HG03045 (cell line): ENCODE data around the gene PPP1R13B.

ENCODE experiments used
- ATAC-seq: cut with Tn5 transposase; IDR thresholded peaks from one replicate; pipeline ENCODE4 v1.9.1; 2021; ENCODE audit warnings: mild to moderate bottlenecking, moderate library complexity; ENCODE audit not compliant: unreplicated experiment

PPP1R13B gene

GRCh38 chr14:103732868-103733620, 114.3 kb downstream of the PPP1R13B start:
- no peak for ATAC-seq

- no peak for ATAC-seq
These were observed 115.2 kb downstream of the PPP1R13B start for GRCh38 chr14:103731916-103732867.

GRCh38 chr14:103731481-103731880, 115.9 kb downstream of the PPP1R13B start:
- no peak for ATAC-seq

GRCh38 chr14:103730490-103731035, 116.8 kb downstream of the PPP1R13B start:
- ATAC-seq: no peak

GRCh38 chr14:103729496-103730448, 117.6 kb downstream of the PPP1R13B start:
- ATAC-seq: no peak

- ATAC-seq: no peak
These were observed 118.7 kb downstream of the PPP1R13B start for GRCh38 chr14:103728721-103729120.

- no peak for ATAC-seq
These were observed 119.2 kb downstream of the PPP1R13B start for GRCh38 chr14:103728141-103728540.

GRCh38 chr14:103727313-103727980, 119.9 kb downstream of the PPP1R13B start:
- no peak for ATAC-seq

- ATAC-seq: no peak
These were observed 120.9 kb downstream of the PPP1R13B start for GRCh38 chr14:103726474-103726873.

GRCh38 chr14:103725739-103726395, 121.5 kb downstream of the PPP1R13B start:
- ATAC-seq: no peak

GRCh38 chr14:103725001-103725682, 122.2 kb downstream of the PPP1R13B start:
- no peak for ATAC-seq

GRCh38 chr14:103724116-103724515, 123.3 kb downstream of the PPP1R13B start:
- ATAC-seq: no peak

GRCh38 chr14:103723748-103724081, 123.7 kb downstream of the PPP1R13B start:
- ATAC-seq: no peak

- no peak for ATAC-seq
These were observed 125.8 kb downstream of the PPP1R13B start for GRCh38 chr14:103721334-103722120.

- ATAC-seq: no peak
These were observed 127.6 kb downstream of the PPP1R13B start for GRCh38 chr14:103719751-103720150.

GRCh38 chr14:103718572-103718971, 128.8 kb downstream of the PPP1R13B start:
- ATAC-seq: no peak

- ATAC-seq: no peak
These were observed 130.4 kb downstream of the PPP1R13B start for GRCh38 chr14:103716899-103717411.
